Stromal cell of bone marrow (primary cell): Measurements from ENCODE around the gene SAC3D1.

Experiments used
- DNase-seq: peaks from one replicate; pipeline ENCODE4 v3.0.0-alpha.2; 2012; ENCODE audit warnings: low read depth

SAC3D1 gene

GRCh38 chr11:65060913-65061408 lies 20.0 kb downstream of the SAC3D1 start:
- no peak for DNase-seq

GRCh38 chr11:65063532-65063931 lies 22.5 kb downstream of the SAC3D1 start:
- DNase-seq: no peak

- no peak for DNase-seq
These were observed 23.8 kb downstream of the SAC3D1 start for GRCh38 chr11:65064847-65065240.

- no peak for DNase-seq
These were observed 24.8 kb downstream of the SAC3D1 start for GRCh38 chr11:65065851-65066250.

- no peak for DNase-seq
These were observed 25.3 kb downstream of the SAC3D1 start for GRCh38 chr11:65066315-65066714.

GRCh38 chr11:65066805-65067291 lies 25.8 kb downstream of the SAC3D1 start:
- no peak for DNase-seq

- no peak for DNase-seq
These were observed 26.4 kb downstream of the SAC3D1 start for GRCh38 chr11:65067446-65067845.

- DNase-seq: no peak
These were observed 28.2 kb downstream of the SAC3D1 start for GRCh38 chr11:65069217-65069616.

- DNase-seq: no peak
These were observed 31.1 kb downstream of the SAC3D1 start for GRCh38 chr11:65071907-65072630.

GRCh38 chr11:65072631-65072966 lies 31.6 kb downstream of the SAC3D1 start:
- no peak for DNase-seq

- DNase-seq: no peak
These were observed 36.4 kb downstream of the SAC3D1 start for GRCh38 chr11:65077451-65077850.

GRCh38 chr11:65078151-65078550 lies 37.1 kb downstream of the SAC3D1 start:
- no peak for DNase-seq

GRCh38 chr11:65078786-65079342 lies 37.9 kb downstream of the SAC3D1 start:
- DNase-seq: no peak

GRCh38 chr11:65083134-65083833 lies 42.3 kb downstream of the SAC3D1 start:
- DNase-seq: no peak

- DNase-seq: peak; percentile 91
These were observed 43.0 kb downstream of the SAC3D1 start, which contains the start of the genes CDCA5 and ZFPL1 for GRCh38 chr11:65083834-65084597. TSS of gene CDCA5 (minus strand) at chr11:65084040. CDS start at chr11:65083978, 62 bp downstream. TSS of gene ZFPL1 (plus strand) at chr11:65084222. CDS start at chr11:65084699, 477 bp downstream.

- DNase-seq: no peak
These were observed 43.8 kb downstream of the SAC3D1 start for GRCh38 chr11:65084598-65085375.

GRCh38 chr11:65085446-65085845 lies 44.4 kb downstream of the SAC3D1 start:
- no peak for DNase-seq

GRCh38 chr11:65086809-65087208 lies 45.8 kb downstream of the SAC3D1 start:
- no peak for DNase-seq

GRCh38 chr11:65087216-65087615 lies 46.2 kb downstream of the SAC3D1 start:
- DNase-seq: no peak

GRCh38 chr11:65087827-65088226 lies 46.8 kb downstream of the SAC3D1 start:
- DNase-seq: no peak

GRCh38 chr11:65089621-65090020 lies 48.6 kb downstream of the SAC3D1 start:
- DNase-seq: no peak
